Tongue (tissue), 3 donors: ENCODE measurements around the gene XKR3. TPM values are rescaled to one million over a fixed set of nuclear protein-coding genes. Genes with fewer than 3 reads are reported as not detected.
"Not testable (repeated sequence)": the region's sequence is repeated elsewhere in the genome, so short reads cannot be mapped to it uniquely, and the experiment has no call there.

ENCODE experiments used
- DNase-seq: peaks from one replicate; pipeline ENCODE4 v3.0.0-alpha.2; 2015
- small RNA-seq: library from RNA; depleted of rRNA; stranded (forward); fragments of <200 nt; gene quantifications from one replicate; pipeline ENCODE3, GENCODE V24; 2014; ENCODE audit warnings: low replicate concordance
- total RNA-seq: library from RNA; depleted of rRNA; stranded (reverse); fragments of >200 nt; gene quantifications from one replicate; pipeline ENCODE4 v1.2.3, GENCODE V29; 2014

Gene XKR3
- total RNA-seq, 1 donor from 2014 or later: not detected

GRCh38 chr22:16747266-16748159 lies 77.7 kb downstream of the XKR3 start:
- DNase-seq: not testable (repeated sequence)

GRCh38 chr22:16734271-16734670 lies 90.9 kb downstream of the XKR3 start:
- not testable (repeated sequence) for DNase-seq

Small RNA genes lying within 50 kb of the gene (small RNA-seq; reads per million reads assigned to genes)
- not detected for gene GPM6BP3

Other genes with a start within 250 kb of the XKR3 start
- not detected for gene CCT8L2, start 232.6 kb downstream of the XKR3 start, total RNA-seq
- not detected for gene GAB4, start 182.8 kb upstream of the XKR3 start, total RNA-seq